HG03460 (cell line): Measurements from ENCODE around the gene ZNF641.
"Not testable (repeated sequence)": the region's sequence is repeated elsewhere in the genome, so short reads cannot be mapped to it uniquely, and the experiment has no call there.

Source experiments
- ATAC-seq: cut with Tn5 transposase; IDR thresholded peaks from one replicate; pipeline ENCODE4 v1.9.1; 2021; ENCODE audit not compliant: unreplicated experiment

ZNF641 gene

DNA sequence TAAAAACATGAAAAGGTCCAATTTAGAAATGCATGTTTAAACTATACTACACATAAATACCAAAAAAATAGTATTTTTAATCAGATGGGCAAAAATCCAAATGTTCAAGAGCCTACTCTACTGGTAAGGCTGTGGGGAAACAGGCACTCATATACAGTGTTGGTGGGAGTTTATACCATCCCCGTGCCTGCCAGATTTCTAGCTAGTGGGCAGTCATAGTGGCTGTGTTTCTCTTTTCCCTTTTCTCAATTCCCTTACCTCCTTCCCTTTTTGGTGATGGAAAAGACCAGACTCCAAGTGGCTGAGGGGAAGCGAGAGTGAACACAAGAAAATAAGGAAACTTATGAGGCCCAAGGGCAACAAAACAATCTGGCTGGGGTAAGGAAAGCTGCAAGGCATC is 14.7 kb downstream of the ZNF641 start:
- no peak for ATAC-seq

DNA sequence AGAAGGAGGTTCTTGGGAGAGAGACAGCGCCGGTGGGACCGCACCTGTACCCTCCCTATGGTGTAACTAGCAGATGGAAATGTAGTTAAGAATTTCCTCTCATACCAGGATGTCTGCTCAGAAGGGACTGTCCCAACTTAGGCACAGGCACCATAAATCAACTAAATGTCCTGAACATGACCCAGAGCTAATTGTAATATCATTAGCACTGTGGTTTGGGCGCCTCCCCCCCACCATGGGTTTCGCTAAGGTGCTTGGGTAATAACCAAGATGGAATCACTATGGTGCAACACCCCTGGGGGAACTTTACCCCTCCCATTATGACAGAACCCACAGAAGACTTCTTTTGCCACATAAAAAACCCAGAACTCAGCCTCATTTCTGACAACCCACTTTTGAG is 15.9 kb downstream of the ZNF641 start:
- no peak for ATAC-seq

DNA sequence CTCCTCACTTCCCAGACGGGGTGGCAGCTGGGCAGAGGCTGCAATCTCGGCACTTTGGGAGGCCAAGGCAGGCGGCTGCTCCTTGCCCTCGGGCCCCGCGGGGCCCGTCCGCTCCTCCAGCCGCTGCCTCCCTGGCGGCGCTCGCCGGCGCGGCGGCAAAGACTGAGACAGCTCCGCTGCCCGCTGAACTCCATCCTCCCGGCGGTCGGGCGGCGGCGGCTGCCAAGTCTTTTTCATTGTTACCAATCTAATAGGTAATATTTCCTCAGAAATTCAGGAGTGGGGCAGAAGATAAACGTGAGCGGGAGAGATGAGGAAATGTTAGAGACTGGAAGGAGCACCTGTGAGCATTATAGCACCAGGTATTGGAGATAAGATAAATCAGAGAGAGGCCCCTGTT is 17.0 kb downstream of the ZNF641 start:
- ATAC-seq = not testable (repeated sequence)

GRCh38 chr12:48331399-48331798 is 19.3 kb downstream of the ZNF641 start:
- ATAC-seq = no peak

DNA sequence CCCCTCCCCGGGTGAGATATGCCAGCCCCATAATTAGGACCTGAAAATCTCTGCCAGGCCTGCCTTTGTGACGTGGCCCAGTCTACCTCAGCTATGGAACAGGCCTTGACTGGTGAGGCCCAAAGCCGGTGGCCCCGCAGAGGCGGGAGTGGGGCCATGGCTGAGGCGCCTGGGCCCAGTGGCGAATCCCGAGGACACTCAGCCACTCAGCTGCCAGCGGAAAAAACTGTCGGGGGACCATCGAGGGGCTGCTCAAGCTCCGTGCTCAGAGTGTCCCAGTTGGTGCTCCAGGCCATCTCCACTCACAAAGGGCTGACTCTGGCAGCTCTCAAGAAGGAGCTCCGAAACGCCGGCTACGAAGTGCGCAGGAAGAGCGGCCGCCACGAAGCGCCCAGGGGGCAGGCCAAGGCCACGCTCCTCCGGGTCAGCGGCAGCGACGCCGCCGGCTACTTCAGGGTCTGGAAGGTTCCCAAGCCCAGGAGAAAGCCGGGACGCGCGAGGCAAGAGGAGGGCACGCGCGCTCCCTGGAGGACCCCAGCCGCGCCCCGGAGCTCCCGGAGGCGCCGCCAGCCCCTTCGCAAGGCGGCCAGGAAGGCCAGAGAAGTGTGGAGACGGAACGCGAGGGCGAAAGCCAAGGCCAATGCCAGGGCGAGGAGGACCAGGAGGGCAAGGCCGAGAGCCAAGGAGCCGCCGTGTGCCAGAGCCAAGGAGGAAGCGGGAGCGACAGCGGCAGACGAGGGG is 21.4 kb downstream of the ZNF641 start:
- no peak for ATAC-seq

DNA sequence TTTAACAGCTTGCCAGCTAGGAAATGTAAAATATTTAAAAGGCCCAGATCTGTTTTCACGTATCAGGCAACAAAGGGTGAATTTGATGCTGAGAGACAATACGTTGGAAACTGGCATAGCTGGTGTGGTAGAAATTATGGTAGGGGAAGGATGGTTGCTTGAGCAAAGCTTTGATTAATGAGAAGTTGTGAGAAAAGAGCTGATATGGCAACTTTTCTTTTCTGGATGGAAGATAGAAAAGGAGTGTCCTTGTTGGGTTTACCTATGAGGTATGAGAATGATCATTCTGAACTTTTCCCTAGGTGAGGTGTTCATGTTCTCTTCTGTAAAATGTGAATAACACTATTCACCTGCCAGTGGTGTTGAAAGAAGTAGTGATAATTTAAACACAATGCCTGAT is 34.2 kb downstream of the ZNF641 start:
- ATAC-seq = no peak

- no peak for ATAC-seq
These were observed 39.4 kb downstream of the ZNF641 start for GRCh38 chr12:48311313-48311712.

DNA sequence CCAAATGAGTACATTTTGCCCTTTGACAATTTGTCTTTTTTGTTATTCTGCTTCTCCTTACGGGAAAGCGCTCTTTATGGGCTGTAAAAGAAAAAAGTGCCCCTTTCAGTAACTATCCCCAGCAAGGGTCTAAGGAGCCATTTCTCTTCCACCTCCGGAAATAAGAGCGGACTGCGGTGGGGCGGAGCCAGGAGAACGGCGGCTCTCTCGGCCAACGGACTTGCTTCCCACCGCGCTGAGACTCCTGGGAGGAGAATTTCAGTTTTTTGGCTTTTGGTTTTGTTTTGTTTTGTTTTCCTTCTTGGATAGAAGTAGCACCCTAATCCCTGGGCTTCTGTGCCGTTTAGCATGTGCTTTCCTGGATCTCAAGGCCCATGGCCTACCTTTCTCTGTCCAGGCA is 43.5 kb downstream of the ZNF641 start:
- ATAC-seq = no peak

GRCh38 chr12:48305190-48305589 is 45.5 kb downstream of the ZNF641 start:
- ATAC-seq = no peak

DNA sequence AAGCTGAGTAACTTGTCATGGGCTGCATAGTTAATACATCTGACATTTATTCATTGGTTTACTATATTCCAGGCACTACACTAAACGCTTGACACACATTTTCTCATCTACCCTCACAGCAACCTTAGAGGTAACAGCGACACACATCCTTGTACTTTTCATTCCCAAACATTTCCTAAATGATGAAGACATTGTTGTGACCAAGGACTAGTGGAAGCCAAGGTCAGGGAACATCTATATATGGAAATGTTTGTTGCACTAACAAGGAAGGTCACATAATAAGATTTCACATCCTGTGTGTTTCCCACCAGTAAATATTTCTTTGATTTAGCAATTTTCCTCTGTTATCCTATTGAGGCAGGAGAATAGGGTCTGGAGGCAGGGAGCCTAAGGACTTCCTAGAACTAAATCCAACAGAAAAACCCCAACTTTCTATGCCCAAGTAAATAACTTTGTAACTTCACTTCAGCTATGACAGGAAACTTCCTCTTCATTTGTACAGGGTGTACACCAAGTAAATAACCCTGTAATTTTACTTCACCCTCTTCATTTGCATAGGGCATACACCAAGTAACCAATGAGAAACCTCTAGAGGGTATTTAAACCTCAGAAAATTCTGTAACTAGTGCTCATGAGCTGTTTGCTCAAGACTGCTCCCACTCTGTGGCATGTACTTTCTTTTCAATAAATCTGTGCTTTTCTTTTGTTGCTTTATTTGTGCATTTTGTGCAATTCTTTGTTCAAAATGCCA is 48.4 kb downstream of the ZNF641 start:
- no peak for ATAC-seq

GRCh38 chr12:48300774-48301173 is 49.9 kb downstream of the ZNF641 start:
- no peak for ATAC-seq

DNA sequence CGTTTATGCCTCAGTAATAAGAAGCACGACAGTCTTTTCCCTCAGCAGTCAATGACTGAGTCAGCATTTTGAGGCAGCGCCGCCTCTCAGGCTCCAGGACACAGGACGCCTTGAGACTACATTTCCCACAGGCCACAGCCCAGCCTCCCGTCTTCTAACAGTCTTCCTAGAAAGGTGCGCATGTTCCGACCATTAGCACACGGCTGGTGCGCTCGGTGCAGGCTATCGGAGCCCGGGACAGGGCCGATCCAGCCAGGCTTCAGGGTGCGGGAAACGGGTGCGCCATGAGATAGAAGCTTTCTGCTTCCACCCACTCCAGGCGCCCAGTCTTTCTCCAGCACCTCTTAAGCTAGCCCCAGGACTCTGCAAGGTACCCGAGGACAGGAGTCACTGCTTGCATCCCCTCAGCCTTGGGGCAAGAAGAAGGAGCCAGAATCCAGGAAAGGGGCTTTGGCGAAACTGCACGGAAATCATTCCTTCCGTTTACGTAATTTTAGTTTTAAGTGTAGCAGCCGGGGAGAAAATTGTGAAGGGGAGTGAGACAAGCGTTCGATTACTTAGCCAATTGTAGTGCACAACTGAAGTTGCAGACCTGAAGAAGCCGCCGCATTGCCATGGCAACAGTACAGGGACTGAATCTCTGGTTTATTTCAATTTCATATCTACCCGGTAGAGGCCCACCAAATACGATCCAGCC is 54.0 kb downstream of the ZNF641 start:
- no peak for ATAC-seq

DNA sequence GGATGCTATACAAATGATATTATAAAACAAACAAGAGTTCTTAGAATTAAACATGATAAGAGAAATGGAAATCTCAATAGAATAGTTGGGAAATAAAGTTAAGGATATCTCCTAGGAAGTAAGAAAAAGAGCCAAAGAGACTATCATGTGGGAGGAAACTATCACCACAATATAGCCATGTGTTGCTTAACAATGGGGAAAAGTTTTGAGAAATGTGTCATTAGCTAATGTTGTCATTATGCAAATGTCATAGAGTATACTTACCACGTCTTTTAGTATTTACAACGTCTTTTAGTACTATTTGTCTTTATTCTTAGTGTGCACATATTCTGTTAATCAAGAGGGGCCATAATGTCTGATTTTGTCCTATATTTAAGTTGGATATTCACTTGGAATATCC is 58.7 kb downstream of the ZNF641 start:
- no peak for ATAC-seq

DNA sequence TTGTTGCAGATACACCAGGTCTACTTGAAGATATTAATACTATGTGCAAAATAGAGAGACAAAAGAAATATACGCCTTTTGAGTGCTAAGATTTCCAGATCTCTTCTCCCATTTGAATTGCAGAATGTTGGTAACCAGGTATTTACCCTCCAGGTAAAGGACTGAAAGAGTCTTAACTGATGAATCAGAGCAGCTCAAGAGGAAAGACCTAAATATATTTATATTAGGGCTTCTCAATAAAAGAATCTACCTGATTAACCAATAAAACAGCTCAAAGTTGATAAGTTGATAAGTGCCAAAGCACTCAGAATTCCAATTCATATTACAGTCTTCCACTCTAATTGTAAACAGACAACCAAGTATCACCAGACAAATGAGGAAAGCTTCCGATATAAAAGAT is 59.2 kb downstream of the ZNF641 start:
- no peak for ATAC-seq

DNA sequence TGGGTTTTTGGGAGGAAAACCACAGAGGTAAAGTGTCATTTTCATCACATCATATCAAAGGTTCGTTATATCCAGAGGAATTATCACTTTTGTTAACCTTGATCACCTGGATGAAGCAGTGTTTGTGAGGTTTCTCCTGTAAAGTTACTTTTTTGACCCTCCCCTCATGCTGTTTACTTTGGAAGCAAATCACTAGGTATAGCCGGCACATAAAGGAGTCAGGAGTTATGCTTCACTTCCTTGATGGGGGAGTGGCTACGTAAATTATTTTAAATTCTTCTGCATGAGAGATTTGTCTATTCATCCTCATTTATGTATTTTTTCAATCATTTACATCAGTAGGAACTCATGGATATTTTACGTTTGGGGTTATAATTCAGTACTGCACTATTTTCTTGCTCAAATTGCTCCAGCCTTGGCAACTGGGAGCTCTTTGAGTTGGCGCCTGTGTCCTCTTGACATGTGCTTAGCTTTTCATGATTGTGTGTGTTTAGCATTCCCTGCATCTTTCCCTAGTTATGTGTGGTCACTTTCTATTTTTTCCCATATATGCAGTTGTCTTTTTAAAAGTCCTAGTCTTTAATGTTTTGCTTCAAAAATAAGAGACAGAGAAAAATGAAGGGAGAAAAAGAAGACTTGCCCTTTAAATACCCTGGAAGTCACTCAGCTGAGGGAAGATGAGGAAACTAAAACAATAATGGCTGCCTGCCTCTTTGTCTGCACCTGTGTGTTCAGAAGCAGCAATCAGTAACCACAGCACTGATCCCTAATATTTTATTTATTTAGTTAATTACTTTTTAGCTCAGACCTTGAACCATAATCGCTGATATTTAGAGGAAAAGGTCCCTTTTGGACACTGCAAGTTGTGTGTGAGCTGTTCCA is 62.1 kb downstream of the ZNF641 start:
- no peak for ATAC-seq
